K562 (cell line): ENCODE measurements around the gene TFF3. TPM values are rescaled to one million over a fixed set of nuclear protein-coding genes. Genes with fewer than 3 reads are reported as not detected.

Experiments
- ATAC-seq: fragments of 200-7000 bp; cut with Tn5 transposase; 3 replicates; pipeline ENCODE4 v1.9.1; 2020; ENCODE audit warnings: moderate library complexity
- BruUV-seq: library from RNA; stranded (reverse); fragments of 400-500 nt; replicated peaks from 2 replicates; lab custom pipeline; 2021; lab: Mats Ljungman, UMichigan
- CTCF ChIA-PET: fragments of 300-600 bp; formaldehyde crosslinking; extraction: SDS; loops from one replicate; lab custom pipeline; 2021; ENCODE audit warnings: low intra/inter-chr PET ratio; lab: Yijun Ruan, JAX
- POLR2A ChIA-PET: fragments of 300-600, 350-650 bp; sonication (Branson Sonifier 250); formaldehyde crosslinking; extraction: SDS; loops from one replicate; lab custom pipeline; 2021; ENCODE audit warnings: antibody characterized with exemption, inconsistent platforms; lab: Yijun Ruan, JAX
- DNase-seq, 4 experiments: peaks; one replicate each; pipeline versions ENCODE4 v3.0.0 to v3.0.0-alpha.2; 2011 to 2018; ENCODE audit warnings: low spot score in 3 of 4, mixed read lengths in 3 of 4; ENCODE audit errors: extremely low read depth in 1 of 4
- FAIRE-seq: peaks from 2 replicates; lab custom pipeline; 2011; peaks lifted over from hg19 to GRCh38; lab: Jason Lieb, UNC
- H2AFZ ChIP-seq: 2 replicates; pipeline ENCODE4 v1.6.0; 2011; ENCODE audit warnings: low read depth, low read length, control low read depth, inconsistent platforms
- H3K27ac ChIP-seq: fragments of 200-600 bp; 3 replicates; pipeline ENCODE4 v1.8.0; 2011; ENCODE audit warnings: low read depth, mild to moderate bottlenecking, control low read depth, inconsistent platforms, low read length, moderate library complexity, mixed read lengths; ENCODE audit errors: extremely low read depth
- H3K27me3 ChIP-seq, 2 experiments: fragments of 300-600 bp in 1 of 2; 2 replicates in 1 of 2; 3 replicates in 1 of 2; pipeline versions ENCODE4 v1.6.0 to v1.8.0; 2011; ENCODE audit warnings: inconsistent platforms in 2 of 2, low read length in 2 of 2, mild to moderate bottlenecking in 1 of 2, mixed read lengths in 1 of 2, moderate library complexity in 1 of 2; ENCODE audit not compliant: control insufficient read depth in 2 of 2, insufficient read depth in 2 of 2
- H3K36me3 ChIP-seq: fragments of 300-600 bp; 3 replicates; pipeline ENCODE4 v1.8.0; 2011; ENCODE audit warnings: mild to moderate bottlenecking, low read length, inconsistent platforms; ENCODE audit not compliant: control insufficient read depth, insufficient read depth
- H3K4me1 ChIP-seq, 2 experiments: fragments of 200-600 bp in 1 of 2; replicated peaks in 1 of 2; 2 replicates in 1 of 2; 3 replicates in 1 of 2; pipeline versions ENCODE4 v1.5.1 to v1.8.0; 2011; ENCODE audit warnings: inconsistent platforms in 2 of 2, low read length in 2 of 2, mild to moderate bottlenecking in 1 of 2, mixed read lengths in 1 of 2, moderate library complexity in 1 of 2; ENCODE audit not compliant: control insufficient read depth in 2 of 2, insufficient read depth in 2 of 2
- H3K4me2 ChIP-seq: 2 replicates; pipeline ENCODE4 v1.6.1; 2011; ENCODE audit warnings: low read length, control low read depth, inconsistent platforms, mixed read lengths; ENCODE audit not compliant: insufficient read depth
- H3K4me3 ChIP-seq: fragments of 200-600 bp; sonication (generic), shearing (Covaris generic); 2 replicates; pipeline ENCODE4 v1.5.1; 2016; ENCODE audit warnings: control low read depth, inconsistent platforms
- H3K79me2 ChIP-seq: fragments of 200-600 bp; 3 replicates; pipeline ENCODE4 v1.8.0; 2011; ENCODE audit warnings: low read length, inconsistent platforms; ENCODE audit not compliant: control insufficient read depth, insufficient read depth
- H3K9ac ChIP-seq, 2 experiments: 2 replicates each; pipeline versions ENCODE4 v1.6.0 to v1.6.1; 2011; ENCODE audit warnings: low read depth in 2 of 2, low read length in 2 of 2, control low read depth in 1 of 2, inconsistent platforms in 1 of 2, mild to moderate bottlenecking in 1 of 2, mixed read lengths in 1 of 2; ENCODE audit not compliant: insufficient read depth in 1 of 2
- H3K9me1 ChIP-seq: one replicate; pipeline ENCODE4 v1.6.0; 2011; ENCODE audit warnings: inconsistent platforms, mild to moderate bottlenecking, low read length, moderate library complexity; ENCODE audit not compliant: control insufficient read depth, insufficient read depth
- H3K9me3 ChIP-seq: replicated peaks from 2 replicates; pipeline ENCODE4 v1.5.1; 2011; ENCODE audit warnings: low read depth, low read length, inconsistent platforms; ENCODE audit not compliant: control insufficient read depth, insufficient read depth
- H4K20me1 ChIP-seq: replicated peaks from 2 replicates; pipeline ENCODE4 v1.6.1; 2011; ENCODE audit warnings: low read length, inconsistent platforms, mixed read lengths; ENCODE audit not compliant: control insufficient read depth, insufficient read depth
- GTF2E2 ChIP-seq: fragments of 200-800 bp; sonication (Bioruptor generic); IDR thresholded peaks from 2 replicates; pipeline ENCODE4 v1.6.1; 2016; ENCODE audit warnings: missing genetic modification characterization, missing compliant biosample characterization
- HMBOX1 ChIP-seq: sonication (generic); IDR thresholded peaks from 2 replicates; pipeline ENCODE4 v1.6.1; 2016
- WGBS: fragments of 100-300 bp; shearing (Covaris generic); methylation state at CpG from one replicate; pipeline ENCODE4 v1.1.6; 2016; ENCODE audit warnings: low coverage, mixed read lengths; ENCODE audit not compliant: insufficient coverage; ENCODE audit errors: missing lambda C conversion rate; 5-methylcytosine and 5-hydroxymethylcytosine counted together
- in situ Hi-C: fragments of 300-500 bp; cut with MboI; formaldehyde crosslinking; loops from 4 replicates; pipeline ENCODE4 v1.15.0; 2018; ENCODE audit warnings: inconsistent platforms, mixed read lengths
- intact Hi-C: fragments of 100-400 bp; cut with micrococcal nuclease; formaldehyde crosslinking; loops from 2 replicates; pipeline ENCODE4 v1.14.2; 2022
- polyA plus RNA-seq, 8 experiments: library from polyadenylated mRNA; depleted of rRNA in 4 of 8; stranded (reverse) in 5 of 8; unstranded in 3 of 8; fragments of >200 nt; fragmentation: Nextera tagmentation in 2 of 8; fragmentation: Illumina TruSeq in 1 of 8; extraction: Ambion mirVana in 2 of 8; extraction: Trizol in 1 of 8; gene quantifications; 2 replicates each; pipeline versions ENCODE4 v1.2.1 to v1.2.3, GENCODE V29; 2011 to 2014; ENCODE audit warnings: inconsistent platforms in 1 of 8, missing spikeins in 1 of 8
- total RNA-seq, 7 experiments: library from RNA; depleted of rRNA in 6 of 7; stranded (reverse); fragments of >200 nt in 6 of 7; fragmentation: Illumina TruSeq in 2 of 7; extraction: Trizol in 2 of 7; gene quantifications; 2 replicates each; pipeline versions ENCODE4 v1.2.1 to v1.2.3, GENCODE V29; 2011 to 2021; ENCODE audit warnings: low replicate concordance in 1 of 7

The TFF3 gene
- total and polyA plus RNA-seq, 9 of the 15 experiments (the other 6 are each of a cell fraction or from before 2014, with no cell fraction given), result 0.78 TPM; not detected in 8

- no TSS peak for BruUV-seq
- no peak overlapping the region for H3K4me3 ChIP-seq
- no peak overlapping the region for H3K4me2 ChIP-seq
- no peak for FAIRE-seq
- intact Hi-C loops, result no loop called here
- H3K9me3 ChIP-seq, result no peaks in the 10 kb centered on the region
- peaks cover 28 to 64% of the 10 kb centered on the region in 2 experiments for H3K27me3 ChIP-seq
- H3K36me3 ChIP-seq, result no peaks in the 10 kb centered on the region
- TF ChIP-seq HMBOX1 (peak; percentile 95), GTF2E2 (tag) (no peak)
- H3K4me1 ChIP-seq, result peaks cover 0 to 4% of the 10 kb centered on the region in 2 experiments; a peak in 1 of 5 replicates
- no peak for ATAC-seq
- CTCF ChIA-PET, result interaction anchor here (0.6 kb wide), 1 partner anchor 419 kb away, joined by 3 read pairs; no protein-coding TSS in a partner anchor
- POLR2A ChIA-PET, result interaction anchor here (0.6 to 0.8 kb wide), 6 partner anchors 10 to 311 kb away, joined by 3 to 5 read pairs (median 3); no protein-coding TSS in a partner anchor
- 11% methylated on average over 14 of the region's 14 CpGs for WGBS
- no peak overlapping the region for H3K9ac ChIP-seq
- in situ Hi-C loops, result no loop called here
- no peaks in the 10 kb centered on the region for H3K79me2 ChIP-seq
- H4K20me1 ChIP-seq, result no peaks in the 10 kb centered on the region; the same call in 1 of the 2 replicates
- DNase-seq, result no peak
- H3K9me1 ChIP-seq, result no peaks in the 10 kb centered on the region
- no peak overlapping the region for H2AFZ ChIP-seq
- H3K27ac ChIP-seq, result no peak overlapping the region
These were observed 34.5 kb upstream of the TFF3 start for GRCh38 chr21:42349420-42350317.
